ENCODE measurements around the gene FOXB2.
"Not testable (repeated sequence)": the region's sequence is repeated elsewhere in the genome, so short reads cannot be mapped to it uniquely, and the experiment has no call there.

Gene FOXB2

GRCh38 chr9:77016526-77017504 is 2.6 kb upstream of the FOXB2 start:
- DNase-seq, result no peak

DNA sequence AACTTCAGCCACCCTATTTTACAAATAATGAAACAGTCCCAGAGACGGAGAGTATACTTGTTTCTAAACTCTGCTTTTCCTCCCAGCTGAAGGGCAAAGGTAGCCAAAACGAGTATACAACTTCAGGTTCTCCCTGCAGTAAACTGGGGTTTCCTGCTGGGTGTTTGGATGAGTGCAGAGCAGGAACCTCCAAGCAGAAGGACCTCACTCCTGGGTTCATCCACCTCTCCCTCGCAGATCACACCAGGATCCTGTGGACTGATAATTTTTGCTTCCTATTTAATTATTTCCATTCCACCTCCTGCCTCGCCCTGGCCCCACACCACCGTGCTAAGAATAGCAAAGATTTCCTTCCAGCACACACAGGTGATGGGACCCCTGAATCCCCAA is 2.0 kb upstream of the FOXB2 start:
- no peak for DNase-seq

DNA sequence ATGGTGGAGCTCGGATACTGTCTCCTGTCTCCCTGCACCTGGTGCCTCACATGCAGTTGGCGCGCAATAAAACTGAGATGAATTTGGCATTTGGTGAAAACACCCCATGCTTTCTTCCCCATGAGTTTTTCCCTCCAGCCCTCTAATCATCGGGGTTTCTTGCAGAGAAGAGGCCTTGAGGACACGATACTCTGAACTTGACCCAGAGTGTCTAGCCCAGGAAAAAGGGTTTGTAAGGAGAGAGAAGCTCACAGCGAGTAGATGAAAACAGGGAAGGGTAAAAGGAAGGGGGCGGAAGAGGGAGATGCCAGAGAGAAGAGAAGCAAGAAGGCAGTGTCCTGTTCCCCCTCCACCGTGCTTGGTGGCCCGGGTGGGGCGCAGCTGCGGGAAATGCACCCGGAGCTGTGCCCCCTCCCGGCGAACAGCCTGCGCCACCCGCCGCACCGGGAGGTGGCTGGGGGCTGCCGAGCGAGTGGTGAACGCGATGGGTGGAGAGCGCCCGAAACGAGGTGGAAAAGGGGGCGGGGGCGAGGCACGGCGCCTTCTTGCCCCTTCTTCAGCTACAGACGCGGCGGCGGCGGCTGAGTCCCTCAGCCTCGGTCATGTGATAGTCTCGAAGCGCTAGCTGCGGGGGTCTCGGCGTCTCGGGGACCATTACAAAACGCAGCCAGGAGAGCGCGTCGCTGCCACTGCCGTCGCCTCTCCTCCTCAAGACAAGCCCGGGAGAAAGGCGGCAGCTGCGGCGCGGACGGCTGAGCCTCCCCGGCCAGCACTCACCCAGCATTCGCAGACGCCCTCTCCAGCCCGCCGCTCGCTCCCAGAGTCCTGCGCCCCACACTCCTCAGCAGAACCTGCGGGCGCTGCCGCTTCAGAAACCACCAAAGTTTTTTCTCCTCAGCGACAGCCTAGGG is 1.1 kb upstream of the FOXB2 start:
- DNase-seq, result no peak

- no peak for DNase-seq
Observed at GRCh38 chr9:77018969-77019235, 553 bp upstream of the FOXB2 start.

- DNase-seq, result no peak
Observed at GRCh38 chr9:77019926-77020412, 514 bp downstream of the FOXB2 start.

DNA sequence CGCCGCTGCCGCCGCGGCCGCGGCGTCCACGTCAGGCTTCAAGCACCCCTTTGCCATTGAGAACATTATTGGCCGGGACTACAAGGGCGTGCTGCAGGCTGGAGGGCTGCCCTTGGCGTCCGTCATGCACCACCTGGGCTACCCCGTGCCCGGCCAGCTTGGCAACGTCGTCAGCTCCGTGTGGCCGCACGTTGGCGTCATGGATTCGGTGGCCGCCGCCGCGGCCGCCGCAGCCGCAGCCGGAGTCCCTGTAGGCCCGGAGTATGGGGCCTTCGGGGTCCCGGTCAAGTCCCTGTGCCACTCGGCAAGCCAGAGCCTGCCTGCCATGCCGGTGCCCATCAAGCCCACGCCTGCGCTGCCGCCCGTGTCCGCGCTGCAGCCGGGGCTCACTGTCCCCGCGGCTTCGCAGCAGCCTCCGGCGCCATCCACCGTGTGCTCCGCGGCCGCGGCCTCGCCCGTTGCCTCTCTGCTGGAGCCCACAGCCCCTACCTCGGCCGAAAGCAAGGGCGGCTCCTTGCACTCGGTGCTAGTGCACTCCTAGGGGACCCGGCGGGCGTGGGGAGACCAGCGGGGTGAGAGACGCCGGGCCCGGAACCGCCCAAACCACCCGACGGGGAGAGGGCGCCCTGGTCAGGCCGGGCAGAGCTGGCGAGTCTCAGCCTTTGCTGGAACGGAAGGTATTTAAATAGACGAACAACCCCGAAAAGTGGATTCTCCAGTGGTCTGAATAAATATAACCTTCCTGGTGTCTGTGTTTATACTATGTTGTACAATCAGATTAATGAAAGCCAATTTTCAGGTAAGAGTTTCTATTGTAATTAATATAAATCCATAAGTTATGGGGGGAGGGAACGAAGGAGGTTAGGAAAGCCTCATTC is 1.2 kb downstream of the FOXB2 start:
- no peak for DNase-seq

GRCh38 chr9:77021291-77021894 is 1.9 kb downstream of the FOXB2 start:
- no peak for DNase-seq

- no peak for DNase-seq
Observed at GRCh38 chr9:77021922-77022782, 2.7 kb downstream of the FOXB2 start.

DNA sequence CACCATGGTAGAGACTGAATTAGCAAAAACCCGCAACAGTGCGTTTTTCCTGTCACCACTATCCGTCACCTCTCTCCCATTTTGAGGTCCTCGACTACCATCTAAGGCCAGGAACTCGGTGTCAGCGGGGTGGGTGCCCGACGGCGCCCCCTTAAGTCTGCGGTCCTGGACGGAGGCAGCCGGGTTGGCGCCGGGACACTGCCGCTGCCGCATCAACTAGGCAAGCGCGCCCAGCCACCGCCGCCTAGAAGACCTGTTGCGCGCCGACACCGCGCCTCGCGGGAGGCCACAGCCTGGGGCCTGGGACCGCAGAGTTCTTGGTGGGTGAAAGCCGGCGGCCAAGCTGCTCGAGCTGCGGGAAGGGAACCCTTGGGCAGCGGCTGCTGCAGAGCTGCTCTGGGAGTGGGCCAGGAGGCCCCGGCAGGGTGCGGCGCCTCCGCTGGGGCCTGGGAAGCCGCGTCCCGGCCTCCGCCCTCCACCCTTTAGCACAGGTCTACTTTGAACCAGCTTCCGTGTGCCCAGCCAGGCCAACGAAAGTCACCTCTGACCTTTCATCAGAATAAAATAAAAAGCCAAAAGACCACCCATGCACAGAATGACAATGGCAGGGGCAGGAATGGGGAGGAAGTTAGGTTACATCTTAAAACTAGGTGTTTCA is 3.5 kb downstream of the FOXB2 start:
- no peak for DNase-seq

- no peak for DNase-seq
Observed at GRCh38 chr9:77023726-77024125, 4.3 kb downstream of the FOXB2 start.

DNA sequence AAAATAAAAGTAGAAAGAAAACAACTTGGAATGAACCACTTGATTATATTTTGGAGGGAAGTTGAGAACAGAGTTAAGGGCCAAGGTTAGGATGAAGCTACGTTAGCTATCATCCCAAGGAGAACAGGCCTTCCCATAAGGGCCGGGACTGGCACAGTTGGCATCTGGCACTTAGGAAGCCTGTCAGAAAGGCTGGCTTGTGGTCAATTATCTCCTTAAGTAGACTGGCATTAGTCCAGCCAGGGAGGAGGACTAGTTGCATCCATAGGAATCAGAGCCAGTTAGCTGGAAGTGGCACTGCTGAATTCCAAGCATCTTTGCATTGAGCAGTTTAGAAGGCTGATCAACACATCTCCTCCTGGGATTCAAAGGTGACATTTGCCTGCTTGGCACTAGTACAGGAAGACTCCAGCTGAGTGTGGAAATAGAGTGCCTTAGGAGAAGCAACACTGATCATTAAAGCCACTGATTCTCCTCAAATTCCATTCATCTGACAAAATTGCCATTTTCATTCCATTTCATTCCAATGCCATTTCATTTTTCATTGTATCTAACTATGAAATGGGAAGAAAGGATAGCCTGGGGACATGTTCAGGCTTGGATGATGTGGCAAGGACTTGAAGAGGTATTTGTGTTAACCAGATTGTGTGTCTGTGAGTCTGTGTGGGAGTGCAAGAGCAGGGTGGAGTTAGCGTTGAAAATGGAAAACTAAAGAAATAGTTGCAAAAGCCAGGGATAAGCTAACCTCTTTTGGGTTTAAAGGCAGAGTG is 5.5 kb downstream of the FOXB2 start:
- no peak for DNase-seq

DNA sequence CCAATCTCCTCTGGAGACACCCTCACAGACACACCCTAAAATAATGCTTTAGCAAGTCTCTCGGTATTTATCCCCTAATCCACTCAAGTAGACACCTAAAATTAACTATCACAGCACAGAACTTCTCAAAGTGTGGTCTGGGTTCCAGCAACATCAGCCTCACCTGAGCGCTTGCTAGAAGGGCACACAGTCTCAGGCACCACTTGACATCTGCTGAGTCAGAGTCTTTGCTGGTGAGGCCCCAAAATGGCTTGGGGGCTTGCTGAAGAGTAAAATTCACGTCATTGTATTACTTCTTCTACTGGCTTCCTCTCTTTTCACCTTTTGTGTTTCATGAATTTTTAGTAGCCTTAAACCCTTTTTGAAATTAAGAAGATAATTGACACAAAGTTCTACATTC is 9.0 kb downstream of the FOXB2 start:
- DNase-seq, result no peak

DNA sequence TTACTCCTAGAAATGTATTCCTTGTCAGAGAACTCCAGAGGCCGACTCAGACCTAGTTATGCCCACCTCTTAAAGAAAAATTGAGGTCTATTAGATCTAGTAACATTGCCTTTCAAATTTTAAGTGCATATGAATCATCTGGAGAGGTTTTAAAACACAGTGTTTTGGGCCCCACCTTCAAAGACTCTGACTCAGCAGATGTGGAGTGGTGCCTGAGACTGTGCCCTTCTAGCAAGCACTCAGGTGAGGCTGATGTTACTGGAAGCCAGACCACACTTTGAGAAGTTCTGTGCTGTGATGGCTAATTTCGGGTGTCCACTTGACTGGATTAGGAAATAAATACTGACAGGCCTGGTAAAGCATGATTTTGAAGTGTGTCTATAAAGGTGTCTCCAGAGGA is 10.6 kb downstream of the FOXB2 start:
- no peak for DNase-seq

DNA sequence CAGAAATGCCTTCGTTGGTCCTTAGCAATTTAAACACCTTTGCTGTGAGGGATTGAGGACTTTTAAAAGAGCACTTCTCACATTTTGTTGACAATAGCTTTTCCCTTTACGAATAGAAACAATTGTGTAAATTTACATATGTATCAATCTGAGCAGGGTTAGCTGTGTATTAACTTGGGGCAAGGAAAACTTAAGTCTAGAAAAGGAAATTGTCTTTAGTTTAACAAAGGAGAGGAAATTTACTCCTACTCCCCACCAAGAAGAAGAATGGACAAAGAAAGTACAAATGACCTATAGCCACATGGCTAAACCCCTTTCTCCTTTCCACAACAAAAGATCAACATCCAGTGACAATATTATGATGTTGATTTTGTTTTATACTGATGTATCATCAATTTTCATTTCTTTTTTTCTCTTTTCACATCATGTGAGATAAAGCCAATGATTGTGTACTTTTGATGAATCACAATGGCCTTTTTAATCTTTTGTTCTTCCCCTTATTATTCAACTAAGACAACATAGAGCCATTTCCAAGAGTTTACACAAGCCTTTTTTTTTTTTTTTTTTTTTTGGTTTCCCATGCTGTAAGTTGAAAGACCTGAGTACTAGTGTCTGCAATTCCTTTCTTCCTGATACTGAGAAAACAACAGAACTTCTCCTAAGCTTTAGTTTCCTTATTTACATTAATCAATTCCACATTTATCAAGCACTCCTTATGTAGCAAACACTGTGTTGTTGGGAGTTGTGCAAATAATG is 19.0 kb downstream of the FOXB2 start:
- no peak for DNase-seq

- no peak for DNase-seq
Observed at GRCh38 chr9:77040340-77040739, 20.9 kb downstream of the FOXB2 start.

DNA sequence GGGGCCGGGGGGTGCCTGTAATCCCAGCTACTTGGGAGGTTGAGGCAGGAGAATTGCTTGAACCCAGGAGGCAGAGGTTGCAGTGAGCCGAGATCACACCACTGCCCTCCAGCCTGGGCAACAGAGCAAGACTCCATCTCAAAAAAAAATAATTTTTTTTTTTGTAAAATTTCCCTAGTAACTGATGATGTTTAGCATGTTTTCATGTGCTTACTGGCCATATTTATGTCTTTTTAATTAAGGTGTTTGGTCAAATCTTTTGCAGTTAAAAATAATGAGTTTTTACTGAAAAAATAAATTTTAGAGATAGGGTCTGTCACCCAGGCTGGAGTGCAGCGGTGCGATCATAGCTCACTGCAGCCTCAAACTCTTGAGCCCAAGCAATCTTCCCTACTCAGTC is 24.3 kb downstream of the FOXB2 start:
- DNase-seq, result not testable (repeated sequence)

DNA sequence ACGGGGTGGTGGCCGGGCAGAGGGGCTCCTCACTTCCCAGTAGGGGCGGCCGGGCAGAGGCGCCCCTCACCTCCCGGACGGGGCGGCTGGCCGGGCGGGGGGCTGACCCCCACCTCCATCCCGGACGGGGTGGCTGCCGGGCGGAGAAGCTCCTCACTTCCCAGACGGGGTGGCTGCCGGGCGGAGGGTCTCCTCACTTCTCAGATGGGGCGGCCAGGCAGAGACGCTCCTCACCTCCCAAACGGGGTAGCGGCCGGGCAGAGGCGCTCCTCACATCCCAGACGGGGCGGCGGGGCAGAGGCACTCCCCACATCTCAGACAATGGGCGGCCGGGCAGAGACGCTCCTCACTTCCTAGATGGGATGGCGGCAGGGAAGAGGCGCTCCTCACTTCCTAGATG is 41.2 kb downstream of the FOXB2 start:
- not testable (repeated sequence) for DNase-seq

GRCh38 chr9:77063645-77064285 is 44.3 kb downstream of the FOXB2 start:
- DNase-seq, result no peak

DNA sequence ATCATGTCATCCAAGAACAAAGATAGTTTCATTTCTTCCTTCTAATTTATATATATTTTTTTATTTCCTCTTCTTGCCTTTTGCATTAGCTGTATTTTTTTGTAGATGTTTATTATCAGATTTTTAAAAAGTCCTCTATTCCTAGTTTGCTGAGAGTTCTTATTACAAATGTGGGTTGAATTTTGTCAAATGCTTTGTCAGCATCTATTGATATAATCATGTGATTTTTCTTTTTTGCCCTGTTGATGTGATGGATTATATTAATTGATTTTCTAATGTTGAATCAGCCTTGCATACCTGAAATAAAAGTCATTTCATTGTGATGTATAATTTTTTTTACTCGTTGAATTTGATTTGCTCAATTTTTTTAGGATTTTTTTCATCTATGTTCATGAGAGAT is 46.9 kb downstream of the FOXB2 start:
- no peak for DNase-seq

All from CD4-positive, alpha-beta T cell treated with Interleukin-12 subunit alpha and Interleukin-12 subunit beta, for 1 hour (primary cell).